LNCAP (cell line): Measurements from ENCODE around the gene PPP2R5B.

Experiments used
- TF ChIP-seq, protein P1 (sequence below): fragments of 450-650 bp; IDR thresholded peaks from 2 replicates; pipeline ENCODE4 v1.5.1; 2017; ENCODE audit warnings: mild to moderate bottlenecking

Gene PPP2R5B

DNA sequence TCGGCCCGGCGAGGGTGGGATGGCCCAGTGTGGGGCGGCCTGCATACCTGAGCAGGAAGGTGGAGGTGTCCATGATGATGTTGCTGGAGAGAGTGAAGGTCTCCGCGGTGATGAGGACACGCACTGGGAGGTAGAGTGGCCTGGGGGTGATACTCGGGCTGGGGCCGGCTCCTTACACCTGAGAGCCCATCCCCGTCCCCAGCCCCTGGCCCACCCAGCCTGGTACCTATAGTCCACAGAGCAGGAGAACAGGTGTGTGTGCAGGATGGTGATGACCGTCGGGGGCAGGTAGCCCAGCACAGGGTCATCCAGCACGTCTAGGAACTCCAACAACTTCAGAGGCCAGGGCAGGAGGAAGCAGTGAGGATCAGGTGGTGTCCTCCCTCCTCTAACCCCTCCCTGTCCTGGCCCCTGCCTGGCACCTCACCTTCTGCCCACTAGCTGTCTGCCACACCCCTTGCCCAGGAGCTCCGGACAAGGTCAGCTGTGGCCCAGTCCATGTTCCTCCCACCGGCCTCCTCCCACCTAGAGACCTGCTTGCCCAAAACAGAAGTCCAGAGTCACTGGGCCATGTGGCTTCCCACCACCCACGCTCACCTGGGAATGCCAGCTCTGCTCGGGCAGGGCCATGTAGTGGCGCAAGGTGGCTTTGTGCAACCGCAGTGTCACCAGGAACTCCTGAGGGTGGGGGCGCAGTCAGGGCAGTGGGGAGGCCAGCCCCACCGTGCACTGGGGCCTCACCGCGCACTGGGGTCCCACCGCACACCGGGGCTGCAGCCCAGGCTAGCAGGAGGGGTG lies 18.8 kb upstream of the PPP2R5B start:
- TF ChIP-seq, protein P1, sequence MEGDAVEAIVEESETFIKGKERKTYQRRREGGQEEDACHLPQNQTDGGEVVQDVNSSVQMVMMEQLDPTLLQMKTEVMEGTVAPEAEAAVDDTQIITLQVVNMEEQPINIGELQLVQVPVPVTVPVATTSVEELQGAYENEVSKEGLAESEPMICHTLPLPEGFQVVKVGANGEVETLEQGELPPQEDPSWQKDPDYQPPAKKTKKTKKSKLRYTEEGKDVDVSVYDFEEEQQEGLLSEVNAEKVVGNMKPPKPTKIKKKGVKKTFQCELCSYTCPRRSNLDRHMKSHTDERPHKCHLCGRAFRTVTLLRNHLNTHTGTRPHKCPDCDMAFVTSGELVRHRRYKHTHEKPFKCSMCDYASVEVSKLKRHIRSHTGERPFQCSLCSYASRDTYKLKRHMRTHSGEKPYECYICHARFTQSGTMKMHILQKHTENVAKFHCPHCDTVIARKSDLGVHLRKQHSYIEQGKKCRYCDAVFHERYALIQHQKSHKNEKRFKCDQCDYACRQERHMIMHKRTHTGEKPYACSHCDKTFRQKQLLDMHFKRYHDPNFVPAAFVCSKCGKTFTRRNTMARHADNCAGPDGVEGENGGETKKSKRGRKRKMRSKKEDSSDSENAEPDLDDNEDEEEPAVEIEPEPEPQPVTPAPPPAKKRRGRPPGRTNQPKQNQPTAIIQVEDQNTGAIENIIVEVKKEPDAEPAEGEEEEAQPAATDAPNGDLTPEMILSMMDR = no peak

DNA sequence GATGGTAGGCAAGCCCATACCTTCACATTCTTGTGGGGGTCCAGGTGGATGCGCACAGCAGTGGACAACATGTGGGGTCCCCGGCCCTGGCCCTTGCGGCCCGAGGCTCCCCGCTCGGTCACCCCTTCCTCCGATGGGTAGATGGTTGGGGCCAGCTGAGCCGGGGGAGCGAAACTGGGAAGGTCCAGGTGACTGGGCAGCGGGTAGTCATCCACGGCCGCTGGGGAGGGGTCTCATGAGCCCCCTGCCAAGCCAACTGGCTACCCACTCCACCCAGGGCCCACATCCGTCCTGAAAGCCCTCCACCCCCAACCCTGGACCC lies 18.2 kb upstream of the PPP2R5B start:
- TF ChIP-seq, protein P1 = no peak

DNA sequence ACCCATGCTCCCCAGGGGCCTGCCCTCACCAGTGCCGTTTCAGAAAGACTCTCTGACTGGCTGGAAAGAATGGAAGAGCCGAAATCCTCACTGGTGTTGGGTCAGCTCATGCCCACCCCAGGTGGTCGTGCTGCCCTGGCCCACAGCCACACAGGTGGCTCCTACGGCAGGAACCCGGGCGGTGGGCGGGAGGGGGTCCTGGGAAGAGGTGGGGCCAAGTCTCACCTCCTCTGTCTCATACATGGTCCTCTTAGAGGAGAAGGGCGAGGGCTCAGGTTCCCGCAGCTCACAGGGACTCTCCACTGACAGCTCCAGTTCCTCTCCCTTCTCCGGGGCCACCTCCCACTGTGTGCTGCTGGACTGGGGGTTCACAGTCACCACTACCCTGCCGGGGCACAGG lies 15.7 kb upstream of the PPP2R5B start:
- TF ChIP-seq, protein P1 = no peak

DNA sequence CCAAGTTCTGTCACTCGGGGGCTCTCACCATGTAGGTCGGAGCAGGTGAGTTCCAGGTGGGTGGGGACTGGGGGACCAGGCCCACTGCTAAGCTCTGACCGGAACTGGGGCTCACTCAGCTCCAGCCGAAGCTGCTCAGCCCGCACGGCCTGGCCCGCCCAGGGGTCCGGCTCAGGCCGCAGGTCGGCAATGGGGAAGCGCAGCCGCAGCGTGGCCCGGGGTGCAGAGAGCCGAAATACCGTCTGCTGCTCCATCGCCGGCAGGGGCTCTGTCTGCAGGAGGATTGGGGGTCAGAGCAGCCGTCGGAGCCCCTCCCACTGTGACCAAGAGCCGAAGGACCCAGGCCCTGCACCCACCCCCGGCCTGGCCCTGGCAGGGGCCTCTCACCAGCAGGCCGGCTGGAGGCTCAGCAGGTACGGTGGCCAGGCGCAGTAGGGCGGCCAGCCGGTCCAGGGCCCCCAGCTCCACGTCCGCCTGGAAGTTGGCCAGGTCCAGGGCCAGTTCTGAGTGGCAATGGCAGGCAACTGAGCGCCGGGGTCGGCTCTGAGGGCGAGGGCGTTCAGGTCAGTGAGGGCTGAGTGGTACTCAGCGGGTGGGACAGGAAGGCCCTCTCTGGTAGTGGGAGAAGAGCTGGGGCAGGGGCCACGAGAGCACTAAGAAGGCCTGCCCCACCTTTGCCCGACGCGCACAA lies 14.7 kb upstream of the PPP2R5B start:
- TF ChIP-seq, protein P1 = no peak

DNA sequence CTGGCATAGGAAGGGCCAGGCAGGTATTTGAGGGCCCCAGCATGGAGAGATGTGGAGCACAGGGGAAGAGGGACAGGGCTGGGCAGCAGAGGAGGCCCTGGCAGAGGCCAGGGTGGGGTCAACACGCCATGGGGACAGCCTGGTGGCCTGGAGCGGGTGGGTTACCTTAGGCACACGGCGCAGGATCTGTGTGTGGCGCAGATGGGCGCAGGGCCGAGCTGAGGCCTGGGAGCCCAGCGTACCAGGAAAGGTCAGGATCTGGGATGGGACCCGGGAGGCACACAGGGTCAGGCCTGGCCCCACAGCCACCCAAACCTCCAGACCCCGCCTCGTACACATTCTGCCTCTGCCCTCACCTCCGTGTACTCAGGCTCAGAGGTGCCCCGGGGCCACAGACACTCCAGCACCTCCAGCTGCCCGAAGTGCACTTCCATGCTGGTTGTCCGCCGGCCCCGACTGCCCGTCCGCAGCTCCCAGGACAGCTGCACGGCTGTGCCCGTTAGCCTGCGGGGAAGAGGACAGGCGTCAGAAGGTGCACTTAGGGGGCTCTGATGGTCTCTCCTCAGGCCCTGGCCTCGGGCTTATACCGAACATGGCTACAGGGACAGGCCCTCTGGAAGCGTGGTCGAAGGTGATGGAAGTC lies 13.9 kb upstream of the PPP2R5B start:
- TF ChIP-seq, protein P1 = no peak

DNA sequence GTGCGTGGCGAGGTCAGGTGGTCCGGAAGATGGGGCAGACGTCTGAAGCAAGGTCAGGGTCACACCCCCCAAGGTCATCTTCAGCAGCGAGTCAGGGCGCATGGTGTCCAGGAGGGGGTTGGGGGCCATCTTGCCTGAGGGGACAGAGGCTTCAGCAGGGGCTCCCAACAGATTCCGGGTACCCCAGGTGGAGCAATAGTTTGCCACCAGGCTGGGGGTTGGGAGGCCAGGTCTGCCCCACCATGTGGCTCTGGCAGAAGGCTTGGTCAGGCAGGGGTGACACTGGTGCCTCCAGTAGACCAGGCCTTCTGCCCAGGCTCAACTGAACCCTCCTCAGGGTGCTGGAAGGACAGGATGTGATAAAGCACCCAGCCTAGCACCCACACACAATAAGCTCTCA lies 13.3 kb upstream of the PPP2R5B start:
- TF ChIP-seq, protein P1 = no peak

DNA sequence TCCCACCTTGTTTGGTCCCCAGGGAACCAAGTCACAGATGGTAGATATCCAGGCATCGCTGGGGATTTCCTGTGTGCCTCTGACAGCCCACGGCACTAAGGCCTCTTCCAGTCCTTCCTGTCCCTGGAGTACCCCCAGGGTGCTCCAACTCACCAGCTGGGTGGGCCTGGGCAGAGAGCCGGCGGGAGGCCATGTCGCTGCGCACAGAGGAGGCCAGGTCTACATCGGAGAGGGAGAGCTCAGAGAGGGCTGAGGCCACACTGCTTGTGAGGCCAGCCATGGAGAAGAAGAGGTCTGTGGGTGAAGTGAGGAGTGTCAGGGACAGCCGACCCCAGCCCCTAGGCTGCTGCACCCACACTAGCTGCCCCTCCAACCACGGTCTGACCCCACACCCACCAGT lies 12.8 kb upstream of the PPP2R5B start:
- TF ChIP-seq, protein P1 = no peak
